Endothelial cell (in vitro differentiated cells): ENCODE data around the gene VAMP7. TPM values are rescaled to one million over a fixed set of nuclear protein-coding genes. Genes with fewer than 3 reads are reported as not detected.
"Not testable (repeated sequence)": the region's sequence is repeated elsewhere in the genome, so short reads cannot be mapped to it uniquely, and the experiment has no call there.

Experiments
- DNase-seq: peaks from one replicate; pipeline ENCODE4 v3.0.0; 2021; ENCODE audit warnings: low spot score
- H3K27ac Mint-ChIP-seq: one replicate; pipeline ENCODE4 v1.8.0; 2021; ENCODE audit warnings: mixed read lengths, inconsistent platforms; ENCODE audit not compliant: unreplicated experiment
- H3K27me3 Mint-ChIP-seq: one replicate; pipeline ENCODE4 v1.8.0; 2021; ENCODE audit warnings: mild to moderate bottlenecking, moderate library complexity, mixed read lengths, inconsistent platforms; ENCODE audit not compliant: unreplicated experiment
- H3K36me3 Mint-ChIP-seq: one replicate; pipeline ENCODE4 v1.8.0; 2021; ENCODE audit warnings: mild to moderate bottlenecking, low read depth, mixed read lengths, inconsistent platforms; ENCODE audit not compliant: unreplicated experiment
- H3K4me1 Mint-ChIP-seq: one replicate; pipeline ENCODE4 v1.8.0; 2021; ENCODE audit warnings: mild to moderate bottlenecking, mixed read lengths, inconsistent platforms; ENCODE audit not compliant: unreplicated experiment
- H3K4me3 Mint-ChIP-seq: one replicate; pipeline ENCODE4 v1.8.0; 2021; ENCODE audit warnings: mild to moderate bottlenecking, mixed read lengths, inconsistent platforms; ENCODE audit not compliant: unreplicated experiment
- H3K9me3 Mint-ChIP-seq: one replicate; pipeline ENCODE4 v1.8.0; 2021; ENCODE audit warnings: mixed read lengths, inconsistent platforms; ENCODE audit not compliant: unreplicated experiment
- total RNA-seq: library from RNA; stranded (reverse); fragmentation: NEBNext Ultra II Directional; extraction: Animal tissue kit (Norgen Biotek cat#: 25700); gene quantifications from one replicate; pipeline ENCODE4 v1.2.1, GENCODE V29; 2021; ENCODE audit not compliant: unreplicated experiment
- TF ChIP-seq, protein P1 (sequence below): fragments of 200-600 bp; sonication (generic); IDR thresholded peaks from one replicate; pipeline ENCODE4 v1.5.0; 2021; ENCODE audit warnings: antibody characterized with exemption; ENCODE audit not compliant: unreplicated experiment

VAMP7 gene
- total RNA-seq, 1 donor from 2014 or later: 29.1 TPM

DNA sequence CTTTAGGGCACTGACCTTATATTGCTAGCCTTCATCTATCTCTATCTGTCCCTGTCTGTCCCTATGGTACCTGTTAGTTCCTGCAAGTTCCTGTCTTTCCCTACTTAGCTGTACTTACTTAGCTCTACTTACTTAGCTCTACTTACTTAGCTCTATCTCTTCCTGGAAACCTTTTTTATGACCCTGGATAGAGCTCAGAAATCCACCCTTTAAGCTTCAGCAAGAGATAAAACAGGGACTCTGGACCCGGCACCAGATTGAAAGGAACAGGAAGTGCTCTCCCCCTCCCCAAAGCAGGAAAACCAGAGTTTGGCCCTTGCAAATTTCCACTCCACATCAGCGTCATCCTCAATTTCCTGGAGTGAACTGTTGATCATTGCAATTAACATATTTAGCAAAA lies 104.1 kb downstream of the VAMP7 start:
- no peak for DNase-seq
- H3K36me3 Mint-ChIP-seq: peaks cover 10% of the 10 kb centered on the region
- no peaks in the 10 kb centered on the region for H3K4me1 Mint-ChIP-seq
- no peaks in the 10 kb centered on the region for H3K27me3 Mint-ChIP-seq
- H3K27ac Mint-ChIP-seq: no peak overlapping the region
- peaks cover 31% of the 10 kb centered on the region for H3K9me3 Mint-ChIP-seq
- TF ChIP-seq, protein P1, sequence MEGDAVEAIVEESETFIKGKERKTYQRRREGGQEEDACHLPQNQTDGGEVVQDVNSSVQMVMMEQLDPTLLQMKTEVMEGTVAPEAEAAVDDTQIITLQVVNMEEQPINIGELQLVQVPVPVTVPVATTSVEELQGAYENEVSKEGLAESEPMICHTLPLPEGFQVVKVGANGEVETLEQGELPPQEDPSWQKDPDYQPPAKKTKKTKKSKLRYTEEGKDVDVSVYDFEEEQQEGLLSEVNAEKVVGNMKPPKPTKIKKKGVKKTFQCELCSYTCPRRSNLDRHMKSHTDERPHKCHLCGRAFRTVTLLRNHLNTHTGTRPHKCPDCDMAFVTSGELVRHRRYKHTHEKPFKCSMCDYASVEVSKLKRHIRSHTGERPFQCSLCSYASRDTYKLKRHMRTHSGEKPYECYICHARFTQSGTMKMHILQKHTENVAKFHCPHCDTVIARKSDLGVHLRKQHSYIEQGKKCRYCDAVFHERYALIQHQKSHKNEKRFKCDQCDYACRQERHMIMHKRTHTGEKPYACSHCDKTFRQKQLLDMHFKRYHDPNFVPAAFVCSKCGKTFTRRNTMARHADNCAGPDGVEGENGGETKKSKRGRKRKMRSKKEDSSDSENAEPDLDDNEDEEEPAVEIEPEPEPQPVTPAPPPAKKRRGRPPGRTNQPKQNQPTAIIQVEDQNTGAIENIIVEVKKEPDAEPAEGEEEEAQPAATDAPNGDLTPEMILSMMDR: no peak
- H3K4me3 Mint-ChIP-seq: no peak overlapping the region

DNA sequence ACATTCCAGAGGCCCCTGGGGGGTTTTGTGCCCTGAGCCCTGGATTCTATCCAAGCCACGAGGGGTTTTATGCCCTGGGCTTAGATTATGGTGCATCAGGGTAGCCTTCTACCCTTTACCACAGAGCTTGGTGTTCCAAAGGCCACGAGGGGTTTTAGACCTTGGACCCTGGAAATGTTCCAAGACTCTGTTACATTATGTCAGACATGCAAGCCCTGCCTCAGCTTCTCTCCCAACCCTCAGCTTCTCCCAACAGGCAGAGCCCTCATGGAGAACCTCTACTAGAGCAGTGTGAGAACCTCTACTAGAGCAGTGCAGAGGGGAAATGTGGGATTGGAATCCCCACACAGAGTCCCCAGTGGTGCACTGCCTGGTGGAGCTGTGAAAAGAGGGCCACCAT lies 105.8 kb downstream of the VAMP7 start:
- H3K36me3 Mint-ChIP-seq: peaks cover 13% of the 10 kb centered on the region
- H3K27ac Mint-ChIP-seq, H3K4me1 Mint-ChIP-seq, H3K4me3 Mint-ChIP-seq, H3K27me3 Mint-ChIP-seq, DNase-seq: not testable (repeated sequence)
- H3K9me3 Mint-ChIP-seq: peaks cover 28% of the 10 kb centered on the region

DNA sequence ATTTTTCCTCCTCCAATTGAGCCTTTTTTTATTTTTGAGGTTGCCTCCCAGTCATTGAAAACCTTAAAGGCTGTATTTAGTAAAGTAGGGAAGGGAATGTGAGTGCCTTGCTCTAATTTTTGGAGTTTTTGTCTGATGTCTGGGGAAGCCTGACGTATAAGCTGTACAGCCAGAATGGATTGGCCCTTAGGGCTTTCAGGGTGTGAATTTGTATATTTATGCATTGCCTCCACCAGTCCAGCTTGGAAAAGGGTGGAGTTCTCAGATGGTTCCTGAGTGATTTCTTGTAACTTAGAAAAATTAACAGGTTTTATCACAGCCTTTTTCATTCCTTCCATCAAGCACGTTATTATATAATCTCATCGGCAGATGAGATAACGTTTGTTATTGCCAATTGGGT lies 107.7 kb downstream of the VAMP7 start:
- Mint-ChIP-seq H3K9me3 (peaks cover 25% of the 10 kb centered on the region), H3K4me3 (no peak overlapping the region), H3K4me1 (no peaks in the 10 kb centered on the region), H3K36me3 (peaks cover 10% of the 10 kb centered on the region), H3K27me3 (no peaks in the 10 kb centered on the region), H3K27ac (no peak overlapping the region)
- no peak for DNase-seq
- TF ChIP-seq, protein P1: no peak

Other genes starting within 250 kb of the VAMP7 start
- 0.38 TPM for gene IL9R, start 116.4 kb downstream of the VAMP7 start, total RNA-seq